ENCODE results near the gene MYO10. TPM values are rescaled to one million over a fixed set of nuclear protein-coding genes. Genes with fewer than 3 reads are reported as not detected.
"Not testable (repeated sequence)": the region's sequence is repeated elsewhere in the genome, so short reads cannot be mapped to it uniquely, and the experiment has no call there.

MYO10 gene
- polyA plus RNA-seq, 10 donors: 19.9 to 38.1 (median 28.8) TPM

GRCh38 chr5:16889203-16889971 is 46.7 kb downstream of the MYO10 start:
- peak in 1 of 3 donors; percentile 44 for DNase-seq

GRCh38 chr5:16888694-16889124 is 47.4 kb downstream of the MYO10 start:
- DNase-seq: no peak

GRCh38 chr5:16886793-16887345 is 49.2 kb downstream of the MYO10 start:
- no peak for DNase-seq

- DNase-seq: peak in 2 of 3 donors; percentile 53 to 82
These were observed 49.7 kb downstream of the MYO10 start for GRCh38 chr5:16886366-16886736.

- no peak for DNase-seq
These were observed 50.3 kb downstream of the MYO10 start for GRCh38 chr5:16885635-16886365.

- no peak for DNase-seq
These were observed 51.5 kb downstream of the MYO10 start for GRCh38 chr5:16884595-16884994.

GRCh38 chr5:16883806-16884205 is 52.3 kb downstream of the MYO10 start:
- DNase-seq: no peak

GRCh38 chr5:16883176-16883575 is 52.9 kb downstream of the MYO10 start:
- DNase-seq: no peak

- DNase-seq: no peak
These were observed 54.8 kb downstream of the MYO10 start for GRCh38 chr5:16881251-16881650.

- peak in 2 of 3 donors; percentile 28 to 54 for DNase-seq
These were observed 55.5 kb downstream of the MYO10 start for GRCh38 chr5:16880547-16880946.

GRCh38 chr5:16879650-16880049 is 56.4 kb downstream of the MYO10 start:
- DNase-seq: no peak

GRCh38 chr5:16879191-16879590 is 56.9 kb downstream of the MYO10 start:
- DNase-seq: no peak

GRCh38 chr5:16877267-16877935 is 58.7 kb downstream of the MYO10 start:
- peak in 1 of 3 donors; percentile 46 for DNase-seq

- not testable (repeated sequence) for DNase-seq
These were observed 61.7 kb downstream of the MYO10 start for GRCh38 chr5:16874424-16874823.

- no peak for DNase-seq
These were observed 64.2 kb downstream of the MYO10 start for GRCh38 chr5:16871746-16872339.

- no peak for DNase-seq
These were observed 65.2 kb downstream of the MYO10 start for GRCh38 chr5:16870878-16871277.

- DNase-seq: no peak
These were observed 66.0 kb downstream of the MYO10 start for GRCh38 chr5:16869821-16870796.

GRCh38 chr5:16867577-16867953 is 68.5 kb downstream of the MYO10 start:
- DNase-seq: no peak

GRCh38 chr5:16866795-16867576 is 69.1 kb downstream of the MYO10 start:
- peak; percentile 44 to 65 (median 55) for DNase-seq

- no peak for DNase-seq
These were observed 69.8 kb downstream of the MYO10 start for GRCh38 chr5:16866273-16866672.
